ENCODE results near the gene DAB2IP.

The DAB2IP gene

GRCh38 chr9:121679901-121680635 lies 28.6 kb downstream of the DAB2IP start:
- no peaks in the 10 kb centered on the region for H3K4me1 Mint-ChIP-seq
- H3K36me3 Mint-ChIP-seq, result no peaks in the 10 kb centered on the region
- no peak overlapping the region for H3K27ac Mint-ChIP-seq
- no peak overlapping the region for H3K4me3 Mint-ChIP-seq
- no peaks in the 10 kb centered on the region for H3K9me3 Mint-ChIP-seq
- H3K27me3 Mint-ChIP-seq, result peaks cover 1% of the 10 kb centered on the region

- H3K27me3 Mint-ChIP-seq, result no peaks in the 10 kb centered on the region
- H3K36me3 Mint-ChIP-seq, result no peaks in the 10 kb centered on the region
- H3K27ac Mint-ChIP-seq, result no peak overlapping the region
- H3K4me1 Mint-ChIP-seq, result no peaks in the 10 kb centered on the region
- H3K9me3 Mint-ChIP-seq, result no peaks in the 10 kb centered on the region
- H3K4me3 Mint-ChIP-seq, result no peak overlapping the region
These were observed 30.0 kb downstream of the DAB2IP start for GRCh38 chr9:121681404-121681803.

GRCh38 chr9:121682201-121682600 lies 30.8 kb downstream of the DAB2IP start:
- Mint-ChIP-seq H3K9me3 (no peaks in the 10 kb centered on the region), H3K4me1 (no peaks in the 10 kb centered on the region)

GRCh38 chr9:121682926-121683515 lies 31.6 kb downstream of the DAB2IP start:
- Mint-ChIP-seq H3K27me3 (no peaks in the 10 kb centered on the region), H3K9me3 (no peaks in the 10 kb centered on the region), H3K4me1 (no peaks in the 10 kb centered on the region), H3K4me3 (no peak overlapping the region), H3K36me3 (no peaks in the 10 kb centered on the region), H3K27ac (no peak overlapping the region)

More at GRCh38 chr9:121682201-121682600, 30.8 kb downstream of the DAB2IP start:
- Mint-ChIP-seq H3K27me3 (no peaks in the 10 kb centered on the region), H3K36me3 (no peaks in the 10 kb centered on the region), H3K27ac (no peak overlapping the region), H3K4me3 (no peak overlapping the region)

- no peaks in the 10 kb centered on the region for H3K27me3 Mint-ChIP-seq
- no peaks in the 10 kb centered on the region for H3K4me1 Mint-ChIP-seq
- H3K36me3 Mint-ChIP-seq, result no peaks in the 10 kb centered on the region
- no peak overlapping the region for H3K4me3 Mint-ChIP-seq
- H3K27ac Mint-ChIP-seq, result no peak overlapping the region
- H3K9me3 Mint-ChIP-seq, result no peaks in the 10 kb centered on the region
These were observed 32.2 kb downstream of the DAB2IP start for GRCh38 chr9:121683652-121684051.

GRCh38 chr9:121684381-121685145 lies 33.1 kb downstream of the DAB2IP start:
- H3K27ac Mint-ChIP-seq, result no peak overlapping the region
- no peaks in the 10 kb centered on the region for H3K27me3 Mint-ChIP-seq
- no peak overlapping the region for H3K4me3 Mint-ChIP-seq
- H3K9me3 Mint-ChIP-seq, result no peaks in the 10 kb centered on the region
- no peaks in the 10 kb centered on the region for H3K4me1 Mint-ChIP-seq
- no peaks in the 10 kb centered on the region for H3K36me3 Mint-ChIP-seq

GRCh38 chr9:121685146-121685794 lies 33.8 kb downstream of the DAB2IP start:
- H3K9me3 Mint-ChIP-seq, result no peaks in the 10 kb centered on the region
- no peaks in the 10 kb centered on the region for H3K27me3 Mint-ChIP-seq
- H3K4me3 Mint-ChIP-seq, result no peak overlapping the region
- H3K27ac Mint-ChIP-seq, result no peak overlapping the region
- H3K36me3 Mint-ChIP-seq, result no peaks in the 10 kb centered on the region
- H3K4me1 Mint-ChIP-seq, result no peaks in the 10 kb centered on the region

GRCh38 chr9:121685795-121686377 lies 34.5 kb downstream of the DAB2IP start:
- Mint-ChIP-seq H3K4me3 (no peak overlapping the region), H3K9me3 (no peaks in the 10 kb centered on the region), H3K27me3 (no peaks in the 10 kb centered on the region), H3K4me1 (no peaks in the 10 kb centered on the region), H3K27ac (no peak overlapping the region), H3K36me3 (no peaks in the 10 kb centered on the region)

GRCh38 chr9:121686930-121687541 lies 35.6 kb downstream of the DAB2IP start:
- Mint-ChIP-seq H3K4me3 (no peak overlapping the region), H3K36me3 (no peaks in the 10 kb centered on the region), H3K27ac (no peak overlapping the region), H3K27me3 (no peaks in the 10 kb centered on the region), H3K9me3 (no peaks in the 10 kb centered on the region), H3K4me1 (no peaks in the 10 kb centered on the region)

GRCh38 chr9:121688146-121688680 lies 36.8 kb downstream of the DAB2IP start:
- Mint-ChIP-seq H3K4me1 (no peaks in the 10 kb centered on the region), H3K9me3 (no peaks in the 10 kb centered on the region), H3K27ac (no peak overlapping the region), H3K36me3 (no peaks in the 10 kb centered on the region), H3K4me3 (no peak overlapping the region), H3K27me3 (no peaks in the 10 kb centered on the region)

- no peaks in the 10 kb centered on the region for H3K27me3 Mint-ChIP-seq
- no peaks in the 10 kb centered on the region for H3K36me3 Mint-ChIP-seq
- no peak overlapping the region for H3K4me3 Mint-ChIP-seq
- no peaks in the 10 kb centered on the region for H3K4me1 Mint-ChIP-seq
- H3K9me3 Mint-ChIP-seq, result no peaks in the 10 kb centered on the region
- H3K27ac Mint-ChIP-seq, result no peak overlapping the region
These were observed 37.2 kb downstream of the DAB2IP start for GRCh38 chr9:121688681-121689080.

- Mint-ChIP-seq H3K27me3 (no peaks in the 10 kb centered on the region), H3K4me3 (no peak overlapping the region), H3K4me1 (no peaks in the 10 kb centered on the region), H3K27ac (no peak overlapping the region), H3K9me3 (no peaks in the 10 kb centered on the region), H3K36me3 (no peaks in the 10 kb centered on the region)
These were observed 38.2 kb downstream of the DAB2IP start for GRCh38 chr9:121689461-121690157.

GRCh38 chr9:121690316-121690715 lies 38.9 kb downstream of the DAB2IP start:
- no peaks in the 10 kb centered on the region for H3K4me1 Mint-ChIP-seq
- H3K27me3 Mint-ChIP-seq, result no peaks in the 10 kb centered on the region
- no peaks in the 10 kb centered on the region for H3K36me3 Mint-ChIP-seq
- H3K9me3 Mint-ChIP-seq, result no peaks in the 10 kb centered on the region
- H3K4me3 Mint-ChIP-seq, result no peak overlapping the region
- no peak overlapping the region for H3K27ac Mint-ChIP-seq

- no peaks in the 10 kb centered on the region for H3K27me3 Mint-ChIP-seq
- H3K4me3 Mint-ChIP-seq, result no peak overlapping the region
- no peaks in the 10 kb centered on the region for H3K4me1 Mint-ChIP-seq
- no peaks in the 10 kb centered on the region for H3K36me3 Mint-ChIP-seq
- H3K27ac Mint-ChIP-seq, result no peak overlapping the region
- no peaks in the 10 kb centered on the region for H3K9me3 Mint-ChIP-seq
These were observed 39.3 kb downstream of the DAB2IP start for GRCh38 chr9:121690766-121691165.

Data from activated naive CD4-positive, alpha-beta T cell treated with anti-CD3 and anti-CD28 coated beads, Interleukin-2, amount 50 U/mL, for 24 hours (primary cell).